GM12891 (cell line): ENCODE measurements around the gene ENTR1.

Experiments
- PAX5 ChIP-seq: IDR thresholded peaks from 2 replicates; pipeline ENCODE4 v1.6.1; 2011; ENCODE audit warnings: low read length, moderate library complexity, mild to moderate bottlenecking; ENCODE audit not compliant: insufficient read depth, severe bottlenecking
- POLR2A ChIP-seq: IDR thresholded peaks from 2 replicates; pipeline ENCODE4 v1.6.1; 2011; ENCODE audit warnings: low read depth, low read length, control low read depth
- POLR2AphosphoS5 ChIP-seq: IDR thresholded peaks from 2 replicates; pipeline ENCODE4 v1.6.1; 2011; ENCODE audit warnings: low read depth, low read length, control low read depth
- POU2F2 ChIP-seq: IDR thresholded peaks from 2 replicates; pipeline ENCODE4 v1.6.1; 2011; ENCODE audit warnings: low read depth, mild to moderate bottlenecking, control low read depth, low read length, moderate library complexity
- SPI1 ChIP-seq: IDR thresholded peaks from 2 replicates; pipeline ENCODE4 v1.6.1; 2011; ENCODE audit warnings: low read depth, low read length, control low read depth
- TAF1 ChIP-seq: IDR thresholded peaks from 2 replicates; pipeline ENCODE4 v1.6.1; 2011; ENCODE audit warnings: low read depth, low read length, control low read depth

DNA sequence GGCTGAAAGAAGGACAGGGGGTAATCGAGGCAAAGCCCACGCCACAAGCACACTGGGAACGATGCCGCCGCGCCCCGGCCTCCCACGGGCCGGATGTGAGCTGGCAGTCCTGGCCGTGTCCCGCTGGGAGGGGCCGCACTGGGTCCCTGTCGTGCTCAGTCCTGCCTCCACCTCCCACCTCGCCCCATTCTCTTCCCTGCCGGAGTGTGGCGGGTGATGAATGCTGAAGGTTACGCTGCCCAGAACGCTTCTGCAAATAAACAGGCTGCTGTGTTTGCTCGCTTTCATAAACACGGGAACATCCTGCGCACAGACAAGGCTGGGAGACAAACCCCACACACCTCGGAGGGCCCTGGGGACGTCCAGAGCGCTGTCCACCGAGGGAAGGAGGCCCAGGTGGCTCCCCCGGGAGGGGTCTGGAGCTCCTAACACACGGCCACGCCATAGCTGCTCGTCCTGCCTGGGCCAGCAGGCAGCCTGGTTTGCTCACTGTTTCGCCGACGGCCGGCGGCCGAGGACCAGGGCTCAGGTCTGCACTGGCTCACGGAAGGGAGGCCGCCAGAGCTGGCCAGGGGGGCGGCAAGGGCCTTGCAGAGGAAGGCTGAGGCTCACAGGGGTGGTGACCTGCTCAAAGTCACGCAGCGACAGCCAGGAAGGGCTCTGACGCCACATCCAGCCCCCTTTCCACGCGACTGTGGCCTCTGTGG is 49.2 kb downstream of the ENTR1 start:
- TF ChIP-seq POLR2A, result no peak
- no peak for TF ChIP-seq SPI1
- no peak for TF ChIP-seq TAF1
- no peak for TF ChIP-seq POLR2AphosphoS5
- no peak for TF ChIP-seq PAX5
- no peak for TF ChIP-seq POU2F2
